GM23338 (cell line): ENCODE measurements around the gene NMBR. TPM values are rescaled to one million over a fixed set of nuclear protein-coding genes. Genes with fewer than 3 reads are reported as not detected.

Experiments
- ATAC-seq: fragments of 200-7000 bp; cut with Tn5 transposase; 3 replicates; pipeline ENCODE4 v1.9.1; 2020
- DNase-seq: peaks from one replicate; pipeline ENCODE4 v3.0.0-alpha.2; 2015; ENCODE audit warnings: low spot score
- H2AFZ ChIP-seq: fragments of 200-600 bp; sonication (generic); 2 replicates; pipeline ENCODE4 v1.8.0; 2016; ENCODE audit warnings: antibody characterized with exemption, mild to moderate bottlenecking, moderate library complexity
- H3F3A ChIP-seq: fragments of 200-600 bp; sonication (generic); replicated peaks from 2 replicates; pipeline ENCODE4 v1.8.0; 2017; ENCODE audit warnings: antibody characterized with exemption, mixed run types, low read depth
- H3K27ac ChIP-seq: fragments of 200-600 bp; sonication (generic); 2 replicates; pipeline ENCODE4 v1.6.1; 2016; ENCODE audit warnings: low read depth
- H3K27me3 ChIP-seq: fragments of 200-600 bp; sonication (generic); 2 replicates; pipeline ENCODE4 v1.8.0; 2016; ENCODE audit warnings: mild to moderate bottlenecking, mixed run types, moderate library complexity; ENCODE audit not compliant: insufficient read depth
- H3K36me3 ChIP-seq: fragments of 200-600 bp; sonication (generic); 2 replicates; pipeline ENCODE4 v1.8.0; 2016; ENCODE audit warnings: mild to moderate bottlenecking; ENCODE audit not compliant: insufficient read depth
- H3K4me1 ChIP-seq: fragments of 200-600 bp; sonication (generic); 2 replicates; pipeline ENCODE4 v1.8.0; 2016; ENCODE audit warnings: mild to moderate bottlenecking, moderate library complexity; ENCODE audit not compliant: insufficient read depth
- H3K4me2 ChIP-seq: fragments of 200-600 bp; sonication (generic); 2 replicates; pipeline ENCODE4 v1.7.1; 2017; ENCODE audit warnings: mixed run types
- H3K4me3 ChIP-seq: fragments of 200-600 bp; sonication (generic); 2 replicates; pipeline ENCODE4 v1.6.1; 2016; ENCODE audit warnings: mixed run types
- H3K79me2 ChIP-seq: fragments of 200-600 bp; sonication (generic); replicated peaks from 2 replicates; pipeline ENCODE4 v1.8.0; 2017; ENCODE audit warnings: mild to moderate bottlenecking; ENCODE audit not compliant: insufficient read depth
- H3K9me2 ChIP-seq: fragments of 200-600 bp; sonication (generic); 2 replicates; pipeline ENCODE4 v1.8.0; 2017; ENCODE audit not compliant: insufficient read depth
- H4K20me1 ChIP-seq: fragments of 200-600 bp; sonication (generic); replicated peaks from 2 replicates; pipeline ENCODE4 v1.8.0; 2017; ENCODE audit warnings: mild to moderate bottlenecking; ENCODE audit not compliant: insufficient read depth
- H3K27ac Mint-ChIP-seq: 2 replicates; pipeline ENCODE4 v1.8.0; 2020; ENCODE audit warnings: inconsistent platforms, mild to moderate bottlenecking, moderate library complexity, mixed read lengths
- H3K27me3 Mint-ChIP-seq: 3 replicates; pipeline ENCODE4 v1.8.0; 2022; ENCODE audit warnings: low read depth, mild to moderate bottlenecking, moderate library complexity, mixed read lengths, inconsistent platforms; ENCODE audit not compliant: insufficient read depth, poor library complexity
- H3K36me3 Mint-ChIP-seq: 3 replicates; pipeline ENCODE4 v1.8.0; 2021; ENCODE audit warnings: low read depth, mild to moderate bottlenecking, inconsistent platforms, moderate library complexity, mixed read lengths
- H3K4me1 Mint-ChIP-seq: 3 replicates; pipeline ENCODE4 v1.8.0; 2020; ENCODE audit warnings: mild to moderate bottlenecking, inconsistent platforms, mixed read lengths
- H3K4me3 Mint-ChIP-seq: 3 replicates; pipeline ENCODE4 v1.8.0; 2021; ENCODE audit warnings: moderate library complexity, mild to moderate bottlenecking, inconsistent platforms, mixed read lengths
- H3K9me3 Mint-ChIP-seq: 3 replicates; pipeline ENCODE4 v1.8.0; 2020; ENCODE audit warnings: moderate library complexity, mild to moderate bottlenecking, inconsistent platforms, mixed read lengths
- CREB1 ChIP-seq: fragments of 250-450 bp; sonication (Bioruptor Pico); IDR thresholded peaks from 2 replicates; pipeline ENCODE4 v1.5.0; 2020; ENCODE audit warnings: low read depth, mild to moderate bottlenecking, moderate library complexity
- EZH2 ChIP-seq: fragments of 200-600 bp; sonication (generic); IDR thresholded peaks from one replicate; pipeline ENCODE4 v1.8.0; 2017; ENCODE audit warnings: antibody characterized with exemption, mild to moderate bottlenecking, low read depth; ENCODE audit not compliant: unreplicated experiment
- EZH2phosphoT487 ChIP-seq: fragments of 200-600 bp; sonication (generic); IDR thresholded peaks from one replicate; pipeline ENCODE4 v1.8.1; 2018; ENCODE audit warnings: antibody characterized with exemption; ENCODE audit not compliant: unreplicated experiment
- JUNB ChIP-seq: IDR thresholded peaks from one replicate; pipeline ENCODE4 v1.6.1; 2016; ENCODE audit warnings: antibody characterized with exemption; ENCODE audit not compliant: unreplicated experiment
- NANOG ChIP-seq: IDR thresholded peaks from 2 replicates; pipeline ENCODE4 v1.6.1; 2016; ENCODE audit warnings: antibody characterized with exemption, borderline replicate concordance
- POLR2AphosphoS5 ChIP-seq: IDR thresholded peaks from 2 replicates; pipeline ENCODE4 v1.6.1; 2016; ENCODE audit warnings: antibody characterized with exemption, low read depth
- STAT1 ChIP-seq: IDR thresholded peaks from one replicate; pipeline ENCODE4 v1.6.1; 2016; ENCODE audit warnings: antibody characterized with exemption; ENCODE audit not compliant: unreplicated experiment
- ZNF114 ChIP-seq: fragments of 250-450 bp; sonication (Bioruptor Pico); IDR thresholded peaks from 2 replicates; pipeline ENCODE4 v1.5.0; 2020; ENCODE audit warnings: mild to moderate bottlenecking, moderate library complexity
- ZNF331 ChIP-seq: fragments of 250-450 bp; sonication (Bioruptor Pico); IDR thresholded peaks from 2 replicates; pipeline ENCODE4 v1.5.0; 2020; ENCODE audit warnings: low read depth, mild to moderate bottlenecking, moderate library complexity
- polyA plus RNA-seq: library from polyadenylated mRNA; unstranded; fragments of >200 nt; fragmentation: Nextera tagmentation; extraction: Ambion mirVana; gene quantifications from 2 replicates; pipeline ENCODE4 v1.2.1, GENCODE V29; 2016
- total RNA-seq: library from RNA; depleted of rRNA; stranded (reverse); fragments of >200 nt; shearing (Covaris generic); gene quantifications from 2 replicates; pipeline ENCODE4 v1.2.3, GENCODE V29; 2014
- TF ChIP-seq, protein P1 (sequence below): IDR thresholded peaks from one replicate; pipeline ENCODE4 v1.6.1; 2018; ENCODE audit warnings: antibody characterized with exemption; ENCODE audit not compliant: unreplicated experiment
- TF ChIP-seq, protein P2 (sequence below): fragments of 250-450 bp; sonication (Bioruptor Pico); IDR thresholded peaks from 2 replicates; pipeline ENCODE4 v1.5.0; 2020; ENCODE audit warnings: mild to moderate bottlenecking, moderate library complexity
- TF ChIP-seq, protein P3 (sequence below), 2 experiments: fragments of 200-600 bp in 1 of 2; sonication (generic) in 1 of 2; conservative IDR thresholded peaks; 2 replicates each; pipeline versions ENCODE4 v1.5.1 to v1.6.1; 2016 to 2017; ENCODE audit warnings: antibody characterized with exemption in 2 of 2, low read depth in 2 of 2, mild to moderate bottlenecking in 2 of 2, moderate library complexity in 1 of 2
- TF ChIP-seq, protein P4 (sequence below): IDR thresholded peaks from 2 replicates; pipeline ENCODE4 v1.6.1; 2016; ENCODE audit warnings: antibody characterized with exemption

NMBR gene
- total and polyA plus RNA-seq, 2 experiments from 2014 or later, result not detected

DNA sequence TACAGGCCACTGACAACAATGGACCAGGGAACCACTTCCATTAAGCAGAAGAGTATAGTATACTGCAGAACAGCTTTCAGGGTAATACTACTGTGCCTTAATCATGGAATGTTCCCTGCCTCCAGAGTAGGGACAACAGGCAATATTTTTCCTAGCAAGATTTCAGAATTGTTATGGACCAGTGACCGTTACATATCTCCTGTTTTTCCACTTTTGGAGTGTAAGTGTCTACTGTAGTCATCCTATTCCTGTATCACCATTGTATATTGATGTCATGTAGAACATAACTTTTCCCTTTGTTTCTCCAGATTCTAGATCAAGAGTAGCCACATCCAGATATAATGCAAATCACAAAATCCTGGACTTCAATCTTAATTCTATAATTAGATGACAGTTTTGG, 16.1 kb downstream of the NMBR start:
- ATAC-seq (no peak), DNase-seq (no peak)
- Mint-ChIP-seq H3K4me3 (no peak overlapping the region), H3K4me1 (peaks cover 5% of the 10 kb centered on the region), H3K9me3 (no peaks in the 10 kb centered on the region), H3K27ac (no peak overlapping the region), H3K36me3 (no peaks in the 10 kb centered on the region), H3K27me3 (no peaks in the 10 kb centered on the region)
- H3K9me2 ChIP-seq, result no peaks in the 10 kb centered on the region
- TF ChIP-seq, protein P1, sequence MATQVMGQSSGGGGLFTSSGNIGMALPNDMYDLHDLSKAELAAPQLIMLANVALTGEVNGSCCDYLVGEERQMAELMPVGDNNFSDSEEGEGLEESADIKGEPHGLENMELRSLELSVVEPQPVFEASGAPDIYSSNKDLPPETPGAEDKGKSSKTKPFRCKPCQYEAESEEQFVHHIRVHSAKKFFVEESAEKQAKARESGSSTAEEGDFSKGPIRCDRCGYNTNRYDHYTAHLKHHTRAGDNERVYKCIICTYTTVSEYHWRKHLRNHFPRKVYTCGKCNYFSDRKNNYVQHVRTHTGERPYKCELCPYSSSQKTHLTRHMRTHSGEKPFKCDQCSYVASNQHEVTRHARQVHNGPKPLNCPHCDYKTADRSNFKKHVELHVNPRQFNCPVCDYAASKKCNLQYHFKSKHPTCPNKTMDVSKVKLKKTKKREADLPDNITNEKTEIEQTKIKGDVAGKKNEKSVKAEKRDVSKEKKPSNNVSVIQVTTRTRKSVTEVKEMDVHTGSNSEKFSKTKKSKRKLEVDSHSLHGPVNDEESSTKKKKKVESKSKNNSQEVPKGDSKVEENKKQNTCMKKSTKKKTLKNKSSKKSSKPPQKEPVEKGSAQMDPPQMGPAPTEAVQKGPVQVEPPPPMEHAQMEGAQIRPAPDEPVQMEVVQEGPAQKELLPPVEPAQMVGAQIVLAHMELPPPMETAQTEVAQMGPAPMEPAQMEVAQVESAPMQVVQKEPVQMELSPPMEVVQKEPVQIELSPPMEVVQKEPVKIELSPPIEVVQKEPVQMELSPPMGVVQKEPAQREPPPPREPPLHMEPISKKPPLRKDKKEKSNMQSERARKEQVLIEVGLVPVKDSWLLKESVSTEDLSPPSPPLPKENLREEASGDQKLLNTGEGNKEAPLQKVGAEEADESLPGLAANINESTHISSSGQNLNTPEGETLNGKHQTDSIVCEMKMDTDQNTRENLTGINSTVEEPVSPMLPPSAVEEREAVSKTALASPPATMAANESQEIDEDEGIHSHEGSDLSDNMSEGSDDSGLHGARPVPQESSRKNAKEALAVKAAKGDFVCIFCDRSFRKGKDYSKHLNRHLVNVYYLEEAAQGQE, result no peak
- TF ChIP-seq EZH2 (no peak), NANOG (no peak), POLR2AphosphoS5 (no peak), EZH2phosphoT487 (no peak), STAT1 (no peak), JUNB (no peak), ZNF114 (CRISPR knock-in tag) (no peak), ZNF331 (CRISPR knock-in tag) (no peak), CREB1 (CRISPR knock-in tag) (no peak)
- TF ChIP-seq, protein P2, sequence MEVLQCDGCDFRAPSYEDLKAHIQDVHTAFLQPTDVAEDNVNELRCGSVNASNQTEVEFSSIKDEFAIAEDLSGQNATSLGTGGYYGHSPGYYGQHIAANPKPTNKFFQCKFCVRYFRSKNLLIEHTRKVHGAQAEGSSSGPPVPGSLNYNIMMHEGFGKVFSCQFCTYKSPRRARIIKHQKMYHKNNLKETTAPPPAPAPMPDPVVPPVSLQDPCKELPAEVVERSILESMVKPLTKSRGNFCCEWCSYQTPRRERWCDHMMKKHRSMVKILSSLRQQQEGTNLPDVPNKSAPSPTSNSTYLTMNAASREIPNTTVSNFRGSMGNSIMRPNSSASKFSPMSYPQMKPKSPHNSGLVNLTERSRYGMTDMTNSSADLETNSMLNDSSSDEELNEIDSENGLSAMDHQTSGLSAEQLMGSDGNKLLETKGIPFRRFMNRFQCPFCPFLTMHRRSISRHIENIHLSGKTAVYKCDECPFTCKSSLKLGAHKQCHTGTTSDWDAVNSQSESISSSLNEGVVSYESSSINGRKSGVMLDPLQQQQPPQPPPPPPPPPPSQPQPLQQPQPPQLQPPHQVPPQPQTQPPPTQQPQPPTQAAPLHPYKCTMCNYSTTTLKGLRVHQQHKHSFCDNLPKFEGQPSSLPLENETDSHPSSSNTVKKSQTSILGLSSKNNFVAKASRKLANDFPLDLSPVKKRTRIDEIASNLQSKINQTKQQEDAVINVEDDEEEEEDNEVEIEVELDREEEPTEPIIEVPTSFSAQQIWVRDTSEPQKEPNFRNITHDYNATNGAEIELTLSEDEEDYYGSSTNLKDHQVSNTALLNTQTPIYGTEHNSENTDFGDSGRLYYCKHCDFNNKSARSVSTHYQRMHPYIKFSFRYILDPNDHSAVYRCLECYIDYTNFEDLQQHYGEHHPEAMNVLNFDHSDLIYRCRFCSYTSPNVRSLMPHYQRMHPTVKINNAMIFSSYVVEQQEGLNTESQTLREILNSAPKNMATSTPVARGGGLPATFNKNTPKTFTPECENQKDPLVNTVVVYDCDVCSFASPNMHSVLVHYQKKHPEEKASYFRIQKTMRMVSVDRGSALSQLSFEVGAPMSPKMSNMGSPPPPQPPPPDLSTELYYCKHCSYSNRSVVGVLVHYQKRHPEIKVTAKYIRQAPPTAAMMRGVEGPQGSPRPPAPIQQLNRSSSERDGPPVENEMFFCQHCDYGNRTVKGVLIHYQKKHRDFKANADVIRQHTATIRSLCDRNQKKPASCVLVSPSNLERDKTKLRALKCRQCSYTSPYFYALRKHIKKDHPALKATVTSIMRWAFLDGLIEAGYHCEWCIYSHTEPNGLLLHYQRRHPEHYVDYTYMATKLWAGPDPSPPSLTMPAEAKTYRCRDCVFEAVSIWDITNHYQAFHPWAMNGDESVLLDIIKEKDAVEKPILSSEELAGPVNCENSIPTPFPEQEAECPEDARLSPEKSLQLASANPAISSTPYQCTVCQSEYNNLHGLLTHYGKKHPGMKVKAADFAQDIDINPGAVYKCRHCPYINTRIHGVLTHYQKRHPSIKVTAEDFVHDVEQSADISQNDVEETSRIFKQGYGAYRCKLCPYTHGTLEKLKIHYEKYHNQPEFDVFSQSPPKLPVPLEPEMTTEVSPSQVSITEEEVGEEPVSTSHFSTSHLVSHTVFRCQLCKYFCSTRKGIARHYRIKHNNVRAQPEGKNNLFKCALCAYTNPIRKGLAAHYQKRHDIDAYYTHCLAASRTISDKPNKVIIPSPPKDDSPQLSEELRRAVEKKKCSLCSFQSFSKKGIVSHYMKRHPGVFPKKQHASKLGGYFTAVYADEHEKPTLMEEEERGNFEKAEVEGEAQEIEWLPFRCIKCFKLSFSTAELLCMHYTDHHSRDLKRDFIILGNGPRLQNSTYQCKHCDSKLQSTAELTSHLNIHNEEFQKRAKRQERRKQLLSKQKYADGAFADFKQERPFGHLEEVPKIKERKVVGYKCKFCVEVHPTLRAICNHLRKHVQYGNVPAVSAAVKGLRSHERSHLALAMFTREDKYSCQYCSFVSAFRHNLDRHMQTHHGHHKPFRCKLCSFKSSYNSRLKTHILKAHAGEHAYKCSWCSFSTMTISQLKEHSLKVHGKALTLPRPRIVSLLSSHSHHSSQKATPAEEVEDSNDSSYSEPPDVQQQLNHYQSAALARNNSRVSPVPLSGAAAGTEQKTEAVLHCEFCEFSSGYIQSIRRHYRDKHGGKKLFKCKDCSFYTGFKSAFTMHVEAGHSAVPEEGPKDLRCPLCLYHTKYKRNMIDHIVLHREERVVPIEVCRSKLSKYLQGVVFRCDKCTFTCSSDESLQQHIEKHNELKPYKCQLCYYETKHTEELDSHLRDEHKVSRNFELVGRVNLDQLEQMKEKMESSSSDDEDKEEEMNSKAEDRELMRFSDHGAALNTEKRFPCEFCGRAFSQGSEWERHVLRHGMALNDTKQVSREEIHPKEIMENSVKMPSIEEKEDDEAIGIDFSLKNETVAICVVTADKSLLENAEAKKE (CRISPR knock-in tag), result no peak
- TF ChIP-seq, protein P3, sequence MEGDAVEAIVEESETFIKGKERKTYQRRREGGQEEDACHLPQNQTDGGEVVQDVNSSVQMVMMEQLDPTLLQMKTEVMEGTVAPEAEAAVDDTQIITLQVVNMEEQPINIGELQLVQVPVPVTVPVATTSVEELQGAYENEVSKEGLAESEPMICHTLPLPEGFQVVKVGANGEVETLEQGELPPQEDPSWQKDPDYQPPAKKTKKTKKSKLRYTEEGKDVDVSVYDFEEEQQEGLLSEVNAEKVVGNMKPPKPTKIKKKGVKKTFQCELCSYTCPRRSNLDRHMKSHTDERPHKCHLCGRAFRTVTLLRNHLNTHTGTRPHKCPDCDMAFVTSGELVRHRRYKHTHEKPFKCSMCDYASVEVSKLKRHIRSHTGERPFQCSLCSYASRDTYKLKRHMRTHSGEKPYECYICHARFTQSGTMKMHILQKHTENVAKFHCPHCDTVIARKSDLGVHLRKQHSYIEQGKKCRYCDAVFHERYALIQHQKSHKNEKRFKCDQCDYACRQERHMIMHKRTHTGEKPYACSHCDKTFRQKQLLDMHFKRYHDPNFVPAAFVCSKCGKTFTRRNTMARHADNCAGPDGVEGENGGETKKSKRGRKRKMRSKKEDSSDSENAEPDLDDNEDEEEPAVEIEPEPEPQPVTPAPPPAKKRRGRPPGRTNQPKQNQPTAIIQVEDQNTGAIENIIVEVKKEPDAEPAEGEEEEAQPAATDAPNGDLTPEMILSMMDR (conservative IDR thresholded peaks at IDR 0.05; ENCODE audit: low read depth in 2 of 2), result no peak
- TF ChIP-seq, protein P4, sequence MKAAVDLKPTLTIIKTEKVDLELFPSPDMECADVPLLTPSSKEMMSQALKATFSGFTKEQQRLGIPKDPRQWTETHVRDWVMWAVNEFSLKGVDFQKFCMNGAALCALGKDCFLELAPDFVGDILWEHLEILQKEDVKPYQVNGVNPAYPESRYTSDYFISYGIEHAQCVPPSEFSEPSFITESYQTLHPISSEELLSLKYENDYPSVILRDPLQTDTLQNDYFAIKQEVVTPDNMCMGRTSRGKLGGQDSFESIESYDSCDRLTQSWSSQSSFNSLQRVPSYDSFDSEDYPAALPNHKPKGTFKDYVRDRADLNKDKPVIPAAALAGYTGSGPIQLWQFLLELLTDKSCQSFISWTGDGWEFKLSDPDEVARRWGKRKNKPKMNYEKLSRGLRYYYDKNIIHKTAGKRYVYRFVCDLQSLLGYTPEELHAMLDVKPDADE, result no peak
- no peak overlapping the region for H3K4me3 ChIP-seq
- H3K4me1 ChIP-seq, result no peaks in the 10 kb centered on the region
- H4K20me1 ChIP-seq, result no peaks in the 10 kb centered on the region
- H3K36me3 ChIP-seq, result no peaks in the 10 kb centered on the region
- H2AFZ ChIP-seq, result no peak overlapping the region
- H3K27me3 ChIP-seq, result no peaks in the 10 kb centered on the region
- H3K27ac ChIP-seq, result no peak overlapping the region
- H3F3A ChIP-seq, result no peaks in the 10 kb centered on the region
- no peaks in the 10 kb centered on the region for H3K79me2 ChIP-seq
- no peak overlapping the region for H3K4me2 ChIP-seq
